GM12878 (cell line): ENCODE results near the gene DDRGK1. TPM values are rescaled to one million over a fixed set of nuclear protein-coding genes. Genes with fewer than 3 reads are reported as not detected.

Experiments used
- ATAC-seq: fragments of 200-7000 bp; cut with Tn5 transposase; 3 replicates; pipeline ENCODE4 v1.9.1; 2020; ENCODE audit warnings: mild to moderate bottlenecking, moderate library complexity
- BruUV-seq: library from RNA; stranded (reverse); fragments of 400-500 nt; replicated peaks from 2 replicates; lab custom pipeline; 2021; lab: Mats Ljungman, UMichigan
- CTCF ChIA-PET: fragments of 300-600 bp; sonication (Branson Sonifier 250); formaldehyde crosslinking; extraction: SDS; loops from one replicate; lab custom pipeline; 2021; ENCODE audit warnings: inconsistent platforms; lab: Yijun Ruan, JAX
- POLR2A ChIA-PET: fragments of 350-600 bp; formaldehyde crosslinking; extraction: SDS; loops from one replicate; lab custom pipeline; 2021; ENCODE audit warnings: inconsistent platforms; lab: Charles Lee
- RAD21 ChIA-PET: fragments of 300-600 bp; sonication (Branson Sonifier 250); formaldehyde crosslinking; loops from one replicate; lab custom pipeline; 2023; ENCODE audit warnings: antibody characterized with exemption; ENCODE audit not compliant: unreplicated experiment; lab: Charles Lee
- SMC1A ChIA-PET: fragments of 300-600 bp; sonication (Branson Sonifier 250); formaldehyde crosslinking; loops from one replicate; lab custom pipeline; 2023; ENCODE audit not compliant: unreplicated experiment, uncharacterized antibody; lab: Charles Lee
- DNase-seq: peaks from one replicate; pipeline ENCODE4 v3.0.0-alpha.2; 2011; ENCODE audit warnings: low read depth, low spot score
- FAIRE-seq: peaks from 3 replicates; lab custom pipeline; 2011; peaks lifted over from hg19 to GRCh38; lab: Jason Lieb, UNC
- H2AFZ ChIP-seq: 2 replicates; pipeline ENCODE4 v1.6.0; 2011; ENCODE audit warnings: low read depth, low read length, control low read depth; ENCODE audit not compliant: control insufficient read depth
- H3K27ac ChIP-seq: 2 replicates; pipeline ENCODE4 v1.5.1; 2011; ENCODE audit warnings: control low read depth; ENCODE audit not compliant: control insufficient read depth, insufficient read depth
- H3K27me3 ChIP-seq, 2 experiments: replicated peaks in 1 of 2; 2 replicates each; pipeline versions ENCODE4 v1.6.0 to v1.6.1; 2011; ENCODE audit warnings: low read length in 1 of 2; ENCODE audit not compliant: control insufficient read depth in 2 of 2, insufficient read depth in 2 of 2
- H3K36me3 ChIP-seq, 2 experiments: 2 replicates each; pipeline ENCODE4 v1.5.1; 2011; ENCODE audit warnings: low read length in 1 of 2; ENCODE audit not compliant: control insufficient read depth in 2 of 2, insufficient read depth in 2 of 2
- H3K4me1 ChIP-seq: 2 replicates; pipeline ENCODE4 v1.6.1; 2011; ENCODE audit warnings: mild to moderate bottlenecking, low read length, moderate library complexity, mixed read lengths; ENCODE audit not compliant: control insufficient read depth, insufficient read depth
- H3K4me2 ChIP-seq: 2 replicates; pipeline ENCODE4 v1.6.0; 2011; ENCODE audit warnings: control low read depth; ENCODE audit not compliant: control insufficient read depth, insufficient read depth
- H3K4me3 ChIP-seq: fragments of 200-600 bp; sonication (generic); 2 replicates; pipeline ENCODE4 v1.5.1; 2016
- H3K79me2 ChIP-seq: 2 replicates; pipeline ENCODE4 v1.6.0; 2011; ENCODE audit warnings: low read length; ENCODE audit not compliant: control insufficient read depth, insufficient read depth
- H3K9ac ChIP-seq: 2 replicates; pipeline ENCODE4 v1.8.0; 2011; ENCODE audit warnings: low read length, control low read depth, mixed read lengths; ENCODE audit not compliant: control insufficient read depth, insufficient read depth
- H3K9me3 ChIP-seq: replicated peaks from 3 replicates; pipeline ENCODE4 v1.5.1; 2011; ENCODE audit warnings: mild to moderate bottlenecking, low read length; ENCODE audit not compliant: control insufficient read depth, insufficient read depth
- H4K20me1 ChIP-seq: 2 replicates; pipeline ENCODE4 v1.6.0; 2011; ENCODE audit not compliant: control insufficient read depth, insufficient read depth
- ASH2L ChIP-seq: fragments of 300-600, 200-600 bp; sonication (generic); IDR thresholded peaks from 2 replicates; pipeline ENCODE4 v1.6.1; 2017; ENCODE audit warnings: low read depth, mild to moderate bottlenecking, borderline replicate concordance
- CREB1 ChIP-seq: IDR thresholded peaks from 2 replicates; pipeline ENCODE4 v1.6.1; 2012; ENCODE audit warnings: low read depth, mild to moderate bottlenecking, inconsistent platforms
- CREM ChIP-seq: IDR thresholded peaks from 2 replicates; pipeline ENCODE4 v1.6.1; 2014; ENCODE audit warnings: antibody characterized with exemption, low read depth
- CTCF ChIP-seq, 3 experiments: IDR thresholded peaks in 2 of 3; conservative IDR thresholded peaks in 1 of 3; 2 replicates each; pipeline ENCODE4 v1.5.1; 2011; ENCODE audit warnings: low read depth in 3 of 3, low read length in 3 of 3, mild to moderate bottlenecking in 3 of 3, control low read depth in 2 of 3, moderate library complexity in 2 of 3, inconsistent platforms in 1 of 3, mixed read lengths in 1 of 3; ENCODE audit not compliant: control insufficient read depth in 2 of 3, insufficient read depth in 1 of 3; ENCODE audit errors: extremely low read depth in 1 of 3
- ETV6 ChIP-seq, 2 experiments: fragments of 450-650 bp in 1 of 2; IDR thresholded peaks in 1 of 2; conservative IDR thresholded peaks in 1 of 2; 2 replicates each; pipeline ENCODE4 v1.6.1; 2014; ENCODE audit warnings: antibody characterized with exemption in 1 of 2, borderline replicate concordance in 1 of 2, low read depth in 1 of 2, mild to moderate bottlenecking in 1 of 2, moderate library complexity in 1 of 2
- NFIC ChIP-seq: IDR thresholded peaks from 2 replicates; pipeline ENCODE4 v1.6.1; 2012; ENCODE audit warnings: low read depth, mild to moderate bottlenecking, inconsistent platforms, low read length, moderate library complexity
- PML ChIP-seq: IDR thresholded peaks from 2 replicates; pipeline ENCODE4 v1.6.1; 2012; ENCODE audit warnings: low read length, inconsistent platforms
- RAD21 ChIP-seq: IDR thresholded peaks from 2 replicates; pipeline ENCODE4 v1.6.1; 2011; ENCODE audit warnings: mild to moderate bottlenecking, low read depth, low read length, moderate library complexity; ENCODE audit not compliant: insufficient read depth
- RELA ChIP-seq: fragments of 450-650 bp; IDR thresholded peaks from 2 replicates; pipeline ENCODE4 v1.8.0; 2014; ENCODE audit warnings: borderline replicate concordance; ENCODE audit not compliant: partially characterized antibody
- SIN3A ChIP-seq: IDR thresholded peaks from 2 replicates; pipeline ENCODE4 v1.6.1; 2012; ENCODE audit warnings: low read depth, low read length, improper control_type of control experiment
- STAT3 ChIP-seq: IDR thresholded peaks from 2 replicates; pipeline ENCODE4 v1.6.1; 2011; ENCODE audit warnings: low read depth, low read length, improper control_type of control experiment
- SUZ12 ChIP-seq: fragments of 200-600 bp; sonication (generic); IDR thresholded peaks from one replicate; pipeline ENCODE4 v1.6.1; 2018; ENCODE audit warnings: antibody characterized with exemption, mild to moderate bottlenecking; ENCODE audit not compliant: unreplicated experiment
- TBL1XR1 ChIP-seq: IDR thresholded peaks from 2 replicates; pipeline ENCODE4 v1.6.1; 2012; ENCODE audit warnings: low read depth, low read length, improper control_type of control experiment
- TCF12 ChIP-seq: IDR thresholded peaks from 2 replicates; pipeline ENCODE4 v1.6.1; 2011; ENCODE audit warnings: low read depth, mild to moderate bottlenecking, low read length
- ZNF622 ChIP-seq: fragments of 450-650 bp; IDR thresholded peaks from 2 replicates; pipeline ENCODE4 v1.6.1; 2017; ENCODE audit warnings: mild to moderate bottlenecking, inconsistent platforms
- WGBS: methylation state at CpG from one replicate; pipeline ENCODE4 v1.1.6; 2016; ENCODE audit warnings: low lambda C conversion rate; ENCODE audit not compliant: insufficient replicate concordance, insufficient coverage; ENCODE audit errors: missing lambda C conversion rate; 5-methylcytosine and 5-hydroxymethylcytosine counted together
- in situ Hi-C: fragments of 300-500 bp; cut with MboI; formaldehyde crosslinking; loops from 9 replicates; pipeline ENCODE4 v1.14.3; 2018; ENCODE audit warnings: mixed read lengths
- intact Hi-C: fragments of 100-400 bp; cut with micrococcal nuclease; formaldehyde crosslinking; loops from one replicate; pipeline ENCODE4 v1.14.2; 2022; ENCODE audit not compliant: unreplicated experiment
- polyA plus RNA-seq, 11 experiments: library from polyadenylated mRNA; depleted of rRNA in 4 of 11; unstranded in 6 of 11; stranded (reverse) in 5 of 11; fragments of >200 nt; fragmentation: Nextera tagmentation in 4 of 11; fragmentation: Illumina TruSeq in 1 of 11; extraction: Ambion mirVana in 4 of 11; extraction: Trizol in 1 of 11; gene quantifications; 1 replicate in 1 of 11; 2 replicates in 10 of 11; pipeline versions ENCODE4 v1.2.1 to v1.2.3, GENCODE V29; 2011 to 2016; ENCODE audit warnings: inconsistent platforms in 2 of 11, missing spikeins in 2 of 11, low read depth in 1 of 11
- total RNA-seq, 4 experiments: library from RNA; depleted of rRNA in 3 of 4; stranded (reverse); fragments of >200 nt in 3 of 4; fragmentation: Illumina TruSeq in 1 of 4; extraction: Trizol in 1 of 4; gene quantifications; 2 replicates each; pipeline versions ENCODE4 v1.2.1 to v1.2.3, GENCODE V29; 2013 to 2021

DDRGK1 gene
- total and polyA plus RNA-seq, 10 of the 15 experiments (the other 5 are each of a cell fraction or from before 2014, with no cell fraction given), result 4.0 to 55.2 (median 39.7) TPM

- TF ChIP-seq ASH2L, result no peak
- TF ChIP-seq, all 136 proteins: peak for 0
These were observed 36.8 kb downstream of the DDRGK1 start (continued) for GRCh38 chr20:3167738-3168078.

GRCh38 chr20:3166913-3167342, 37.6 kb downstream of the DDRGK1 start:
- DNase-seq (no peak), FAIRE-seq (no peak), ATAC-seq (no peak)
- no peak overlapping the region for H2AFZ ChIP-seq
- H3K4me3 ChIP-seq, result no peak overlapping the region
- SMC1A ChIA-PET, result no interaction called here
- no peaks in the 10 kb centered on the region for H4K20me1 ChIP-seq
- no peaks in the 10 kb centered on the region for H3K79me2 ChIP-seq
- H3K27ac ChIP-seq, result no peak overlapping the region
- H3K4me1 ChIP-seq, result no peaks in the 10 kb centered on the region
- intact Hi-C loops, result no loop called here
- CTCF ChIA-PET, result no interaction called here
- H3K9ac ChIP-seq, result no peak overlapping the region
- no peaks in the 10 kb centered on the region for H3K9me3 ChIP-seq
- H3K4me2 ChIP-seq, result no peak overlapping the region
- 49% methylated on average over 15 of the region's 16 CpGs for WGBS
- no peaks in the 10 kb centered on the region for H3K36me3 ChIP-seq
- in situ Hi-C loops, result no loop called here
- H3K27me3 ChIP-seq, result peaks cover 1 to 3% of the 10 kb centered on the region in 2 experiments; a peak in 3 of 4 replicates
- TF ChIP-seq RAD21, result no peak
- TF ChIP-seq CREB1, result no peak
- TF ChIP-seq RELA, result no peak
- no peak for TF ChIP-seq ZNF622
- TF ChIP-seq TBL1XR1, result no peak
- no peak for TF ChIP-seq PML
- TF ChIP-seq CTCF (IDR thresholded peaks at IDR 0.05 in 2 of 3, conservative IDR thresholded peaks at IDR 0.05 in 1 of 3; ENCODE audit: control insufficient read depth in 2 of 3, extremely low read depth in 1 of 3, insufficient read depth in 1 of 3, low read depth in 3 of 3, low read length in 3 of 3), result no peak
- TF ChIP-seq SUZ12, result no peak
- TF ChIP-seq STAT3, result no peak
- TF ChIP-seq NFIC, result no peak
- TF ChIP-seq ETV6 (conservative IDR thresholded peaks at IDR 0.05 in 1 of 2, IDR thresholded peaks at IDR 0.05 in 1 of 2; ENCODE audit: borderline replicate concordance in 1 of 2, low read depth in 1 of 2), result no peak
- TF ChIP-seq SIN3A, result no peak
- TF ChIP-seq CREM, result no peak
- no peak for TF ChIP-seq TCF12
- RAD21 ChIA-PET, result no interaction called here
- no TSS peak for BruUV-seq
- POLR2A ChIA-PET, result no interaction called here
